Dermis microvascular lymphatic vessel endothelial cell (primary cell): ENCODE data around the gene PSMD2. TPM values are rescaled to one million over a fixed set of nuclear protein-coding genes. Genes with fewer than 3 reads are reported as not detected.

Source experiments
- DNase-seq, 2 donors: peaks; one replicate each; pipeline versions ENCODE4 v3.0.0 to v3.0.0-alpha.2; 2010; ENCODE audit warnings: low read depth in 2 of 2
- total RNA-seq: library from RNA; depleted of rRNA; stranded (reverse); fragments of >200 nt; gene quantifications from 2 replicates; pipeline ENCODE4 v1.2.1, GENCODE V29; 2014

The PSMD2 gene
- total RNA-seq, 1 donor from 2014 or later, result 463 TPM

GRCh38 chr3:184354121-184354728 is 55.2 kb downstream of the PSMD2 start:
- DNase-seq, result peak in 1 of 2 donors; percentile 42

DNA sequence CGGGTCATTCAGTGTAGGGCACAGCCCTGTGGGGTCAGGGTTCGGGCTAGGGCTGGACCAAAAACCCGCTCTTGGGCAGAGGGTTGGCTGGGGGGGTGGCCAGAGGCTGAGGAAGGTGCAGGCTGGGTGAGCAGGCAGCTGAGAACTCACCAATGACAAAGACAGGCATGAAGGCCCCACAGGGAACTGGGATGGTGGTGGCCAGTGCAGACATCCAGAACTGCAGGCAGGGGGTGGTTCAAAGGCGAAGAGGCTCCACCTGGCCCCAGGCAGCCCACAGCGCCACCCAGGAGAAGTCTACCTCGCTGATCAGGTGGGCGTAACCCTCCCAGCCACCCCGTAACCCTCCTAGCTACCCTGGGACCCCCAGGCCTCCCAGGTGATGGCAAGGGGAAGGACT is 55.7 kb downstream of the PSMD2 start:
- no peak for DNase-seq

DNA sequence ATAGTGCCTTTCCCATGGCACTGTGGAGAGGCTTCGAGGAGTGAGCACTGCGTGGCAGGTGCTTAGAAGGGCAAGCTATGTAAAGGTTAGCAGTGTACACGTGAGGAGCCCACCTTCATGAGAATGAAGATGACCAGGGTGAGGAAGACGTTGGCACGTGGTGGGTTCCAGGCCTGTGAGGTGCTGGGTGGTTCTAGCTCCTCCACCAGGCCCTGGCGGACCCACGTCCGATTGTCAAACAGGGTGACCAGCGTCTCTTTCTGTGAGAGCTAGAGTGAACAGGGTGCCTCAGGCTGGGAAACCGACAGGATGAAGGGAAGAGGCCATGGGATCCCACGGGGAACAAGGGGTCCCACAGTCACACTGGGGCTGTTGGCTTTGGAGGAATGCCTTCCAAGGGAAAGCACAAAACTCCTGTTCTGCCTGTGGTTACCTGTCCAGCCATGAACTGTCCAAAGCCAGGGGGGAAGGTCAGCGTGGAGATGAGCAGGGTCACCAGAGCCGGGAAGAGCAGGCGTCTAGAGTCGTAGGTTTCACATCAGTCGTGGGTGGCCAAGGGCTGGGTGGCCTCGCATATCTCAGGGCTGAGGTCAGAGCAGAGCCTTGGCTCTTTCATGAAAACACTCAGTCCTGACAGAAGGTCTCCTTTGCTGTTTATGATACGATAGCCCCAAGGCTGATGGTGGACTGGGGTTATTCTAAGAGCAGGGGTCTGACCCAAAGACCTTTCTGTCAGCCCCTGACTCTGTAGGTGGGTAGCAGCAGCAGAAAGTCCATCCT is 56.4 kb downstream of the PSMD2 start:
- no peak for DNase-seq

DNA sequence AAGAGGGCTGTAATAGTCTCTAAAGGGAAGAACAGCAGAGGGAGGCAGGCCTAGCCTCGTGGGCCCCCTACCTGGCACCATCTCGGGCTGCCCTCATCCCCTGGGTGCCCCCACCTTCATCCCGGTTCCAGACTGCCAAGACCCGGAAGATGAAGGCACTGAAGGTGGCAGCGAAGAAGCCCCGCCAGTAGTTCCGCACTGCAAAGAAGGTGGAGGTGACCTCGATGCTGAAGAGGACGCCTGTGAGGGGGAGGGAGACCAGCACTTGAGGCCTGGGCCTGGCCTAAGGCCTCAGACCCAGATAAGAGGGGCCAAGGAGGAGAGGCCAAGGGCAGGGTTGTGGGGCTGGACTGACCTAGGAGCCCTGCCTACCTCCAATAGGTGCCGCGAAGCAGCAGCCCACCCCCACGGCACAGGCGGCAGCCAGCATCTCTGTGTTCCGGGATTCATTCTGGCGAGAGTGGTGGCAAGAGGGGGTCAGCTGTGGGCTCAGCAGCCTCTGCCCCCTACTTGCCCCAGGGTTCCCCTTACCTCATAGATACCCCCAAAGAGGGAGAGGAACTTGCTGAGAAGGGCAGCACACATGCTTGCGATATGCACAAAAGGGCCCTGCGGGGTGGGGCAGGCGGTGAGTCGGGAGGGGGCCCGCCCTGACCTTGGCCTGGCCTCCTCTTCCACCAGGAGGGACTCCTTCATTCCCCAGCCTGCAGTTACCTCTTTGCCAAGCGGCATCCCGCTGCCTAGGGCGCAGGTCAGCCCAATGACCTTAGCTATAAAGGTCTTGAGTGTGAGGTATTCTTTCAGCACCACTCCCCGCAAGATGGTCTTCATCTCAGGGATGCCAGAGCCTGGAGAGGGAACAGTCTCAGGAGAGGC is 58.4 kb downstream of the PSMD2 start:
- DNase-seq, result no peak

DNA sequence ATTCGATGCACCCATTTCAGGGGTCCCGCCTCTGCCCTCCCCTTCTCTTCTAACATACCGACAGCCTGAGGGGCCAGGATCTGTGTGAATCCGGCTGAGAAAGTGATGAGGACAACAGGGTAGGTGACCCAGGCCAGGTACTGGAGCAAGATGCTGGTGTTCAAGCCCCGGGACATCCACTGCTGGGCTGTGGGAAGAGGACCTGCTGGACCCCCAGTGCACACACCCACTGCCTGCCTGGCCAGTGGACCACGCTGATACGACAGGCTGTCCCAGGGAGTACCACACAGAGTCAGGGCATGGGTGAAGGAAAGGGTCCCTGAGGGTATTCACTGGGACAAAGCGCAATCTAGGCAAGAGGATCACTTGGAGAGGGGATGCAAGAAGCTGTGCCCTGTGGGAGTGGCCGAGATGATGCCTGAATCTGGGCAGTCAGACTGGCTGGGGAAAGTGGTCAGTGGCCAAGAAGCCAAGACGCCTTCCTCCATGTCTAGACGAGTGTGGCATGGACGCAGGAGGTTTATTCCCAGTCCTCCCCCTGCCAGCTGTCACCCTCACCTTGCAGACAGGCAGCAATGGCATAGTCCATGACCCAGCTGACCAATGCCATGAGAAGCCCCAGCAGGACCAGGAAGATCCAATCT is 59.2 kb downstream of the PSMD2 start:
- no peak for DNase-seq

Other genes with a start within 250 kb of the PSMD2 start
- under 0.01 TPM in 1 of 2 replicates, not detected in the other for gene HTR3C, start 246.2 kb upstream of the PSMD2 start, total RNA-seq
- not detected in 2 replicates for gene HTR3E, start 202.2 kb upstream of the PSMD2 start, total RNA-seq
- 31.5 and 38.3 TPM in 2 replicates for gene EIF2B5, start 163.9 kb upstream of the PSMD2 start, total RNA-seq
- gene DVL3, start 143.9 kb upstream of the PSMD2 start, total RNA-seq, result 13.9 and 28.1 TPM in 2 replicates
- gene AP2M1, start 124.4 kb upstream of the PSMD2 start, total RNA-seq, result 379 and 607 TPM in 2 replicates
- gene ABCF3, start 113.0 kb upstream of the PSMD2 start, total RNA-seq, result 45.7 and 73.1 TPM in 2 replicates
- gene VWA5B2, start 69.7 kb upstream of the PSMD2 start, total RNA-seq, result not detected in 2 replicates
- 20.5 and 25.0 TPM in 2 replicates for gene ALG3, start 50.3 kb upstream of the PSMD2 start, total RNA-seq
- 3.5 and 4.7 TPM in 2 replicates for gene EEF1AKMT4, start 49.6 kb upstream of the PSMD2 start, total RNA-seq
- gene CAMK2N2, start 37.7 kb upstream of the PSMD2 start, total RNA-seq, result not detected in 2 replicates
- not detected in 2 replicates for gene ECE2, start 23.2 kb upstream of the PSMD2 start, total RNA-seq
- 212 and 278 TPM in 2 replicates for gene EIF4G1, start 15.4 kb downstream of the PSMD2 start, total RNA-seq
- 25.2 and 43.9 TPM in 2 replicates for gene FAM131A, start 38.4 kb downstream of the PSMD2 start, total RNA-seq
- 2.1 and 2.3 TPM in 2 replicates for gene CLCN2, start 62.4 kb downstream of the PSMD2 start, total RNA-seq
- 82.8 and 89.1 TPM in 2 replicates for gene POLR2H, start 62.5 kb downstream of the PSMD2 start, total RNA-seq
- under 0.01 TPM in 2 replicates for gene THPO, start 79.0 kb downstream of the PSMD2 start, total RNA-seq
- 0.63 and 0.77 TPM in 2 replicates for gene CHRD, start 80.8 kb downstream of the PSMD2 start, total RNA-seq